CD4-positive, alpha-beta T cell treated with Interleukin-6 at 100 ng/mL for 8 hours (primary cell): ENCODE measurements around the gene FUZ.

Experiments used
- DNase-seq: peaks from one replicate; pipeline ENCODE4 v3.0.0-alpha.2; 2020; ENCODE audit warnings: mixed read lengths, low spot score

The FUZ gene

DNA sequence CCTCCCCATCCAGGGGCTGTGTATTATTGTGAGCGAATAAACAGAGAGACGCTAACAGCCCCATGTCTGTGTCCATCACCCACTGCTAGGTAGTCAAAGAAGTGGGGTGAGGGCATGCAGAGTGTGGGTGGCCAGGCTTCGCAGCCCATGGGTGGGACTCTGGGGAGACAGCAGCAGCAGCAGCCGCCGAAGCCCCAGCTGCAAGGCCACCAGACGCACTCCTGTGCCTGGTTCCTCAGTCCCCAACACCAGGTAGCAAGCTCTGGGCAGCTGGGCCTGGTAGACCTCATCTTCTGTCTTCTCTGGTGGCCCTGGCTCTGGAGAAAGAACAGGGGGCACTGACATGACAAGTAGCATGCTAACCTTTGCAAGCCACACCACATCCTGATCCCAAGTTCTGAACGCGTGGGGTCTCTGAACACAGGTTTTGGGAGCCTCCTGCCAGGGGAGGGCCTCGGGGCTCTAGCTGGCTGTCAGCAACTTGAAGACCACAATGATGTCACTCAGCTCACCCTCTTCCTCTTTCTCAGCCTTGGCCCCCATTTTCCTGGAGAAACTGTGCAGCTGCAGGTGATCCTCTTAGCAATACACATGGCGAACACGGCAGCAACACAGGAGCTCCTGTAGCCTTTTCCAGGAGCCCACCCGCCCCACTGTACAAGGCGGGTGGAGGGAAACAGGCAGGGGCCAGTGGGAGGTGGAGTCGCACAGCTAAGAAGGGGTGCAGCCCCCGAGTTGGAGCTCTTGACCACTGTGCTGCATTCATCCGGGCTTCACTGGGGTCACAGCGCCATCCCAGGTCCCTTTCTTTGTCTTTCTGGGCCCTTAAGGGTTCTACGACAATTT is 5.8 kb downstream of the FUZ start:
- no peak for DNase-seq

DNA sequence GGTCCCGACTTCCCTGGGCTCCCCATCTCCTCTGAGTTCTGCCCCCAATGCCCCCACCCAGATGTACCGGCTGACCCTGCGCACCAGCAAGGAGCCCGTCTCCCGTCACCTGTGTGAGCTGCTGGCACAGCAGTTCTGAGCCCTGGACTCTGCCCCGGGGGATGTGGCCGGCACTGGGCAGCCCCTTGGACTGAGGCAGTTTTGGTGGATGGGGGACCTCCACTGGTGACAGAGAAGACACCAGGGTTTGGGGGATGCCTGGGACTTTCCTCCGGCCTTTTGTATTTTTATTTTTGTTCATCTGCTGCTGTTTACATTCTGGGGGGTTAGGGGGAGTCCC is 6.5 kb downstream of the FUZ start:
- no peak for DNase-seq

DNA sequence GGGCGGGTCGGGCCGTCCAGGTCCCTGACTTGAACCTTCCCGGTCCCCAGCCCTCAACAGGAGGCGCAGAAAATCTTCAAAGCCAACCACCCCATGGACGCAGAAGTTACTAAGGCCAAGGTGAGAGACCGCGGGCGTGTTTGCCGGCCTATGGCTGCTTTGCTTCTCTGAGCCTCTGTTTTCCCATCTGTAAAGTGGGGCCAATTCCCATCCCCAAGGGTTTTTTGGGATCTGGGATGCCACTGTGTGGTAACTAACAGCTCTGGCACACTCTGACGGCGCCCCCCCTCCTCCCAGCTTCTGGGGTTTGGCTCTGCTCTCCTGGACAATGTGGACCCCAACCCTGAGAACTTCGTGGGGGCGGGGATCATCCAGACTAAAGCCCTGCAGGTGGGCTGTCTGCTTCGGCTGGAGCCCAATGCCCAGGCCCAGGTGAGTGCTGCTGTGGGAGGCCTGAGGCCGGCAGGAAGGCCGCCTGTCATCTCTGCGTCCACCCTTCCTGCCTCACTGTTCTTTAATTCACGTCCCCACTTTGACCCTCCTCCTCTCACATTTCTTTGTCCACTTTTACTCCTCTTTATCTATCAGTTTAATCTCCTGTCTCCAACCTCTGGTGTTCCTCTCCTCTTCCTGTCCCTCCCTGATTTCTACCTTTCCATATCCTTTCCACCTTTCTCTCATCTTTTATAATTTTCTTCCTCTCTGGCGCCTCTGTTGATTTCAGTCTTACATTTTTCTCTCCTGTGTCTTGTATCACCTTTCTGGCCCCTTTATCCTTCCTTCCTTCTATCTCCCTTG is 7.1 kb downstream of the FUZ start:
- no peak for DNase-seq

DNA sequence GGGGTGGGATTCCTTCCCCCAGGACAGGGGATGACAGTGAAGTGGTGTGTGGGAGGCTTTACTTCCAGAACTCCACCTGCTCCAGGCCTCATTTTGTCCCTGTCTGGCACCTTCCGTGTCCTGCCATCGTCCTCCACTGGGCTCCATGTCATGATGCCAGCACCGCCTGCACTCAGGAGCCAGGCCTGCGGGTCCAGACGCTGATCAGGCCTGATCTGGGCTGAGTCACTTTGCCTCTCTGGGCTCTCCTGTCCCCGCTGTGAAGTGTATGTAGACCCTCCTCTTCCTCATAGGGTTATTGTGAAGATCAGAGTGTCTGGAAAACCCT is 9.6 kb downstream of the FUZ start:
- no peak for DNase-seq

DNA sequence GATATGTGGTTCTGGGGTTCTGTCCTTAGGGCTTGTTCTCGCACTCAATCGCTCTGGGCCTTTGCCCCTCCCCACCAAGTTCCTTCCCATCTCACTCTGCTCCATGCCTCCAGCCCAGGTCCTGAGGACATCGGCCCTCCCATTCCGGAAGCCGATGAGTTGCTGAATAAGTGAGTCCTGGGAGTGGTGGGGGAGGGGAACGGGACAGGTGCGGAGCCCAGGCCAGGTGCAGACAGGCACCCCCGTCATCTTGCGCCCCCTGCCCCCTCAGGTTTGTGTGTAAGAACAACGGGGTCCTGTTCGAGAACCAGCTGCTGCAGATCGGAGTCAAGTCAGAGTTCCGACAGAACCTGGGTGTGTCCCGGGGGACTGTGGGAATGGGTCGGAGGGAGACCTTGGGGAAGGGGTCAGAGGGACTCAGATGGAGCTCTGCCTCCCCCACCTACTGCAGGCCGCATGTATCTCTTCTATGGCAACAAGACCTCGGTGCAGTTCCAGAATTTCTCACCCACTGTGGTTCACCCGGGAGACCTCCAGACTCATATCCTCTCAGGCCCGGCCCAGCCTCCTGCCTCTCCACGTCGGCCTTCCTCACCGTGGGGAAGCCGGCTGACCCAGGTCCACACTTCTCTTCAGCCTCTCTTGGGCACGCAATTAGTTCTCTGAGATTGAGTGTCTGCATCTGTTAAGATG is 10.1 kb downstream of the FUZ start:
- DNase-seq = no peak

DNA sequence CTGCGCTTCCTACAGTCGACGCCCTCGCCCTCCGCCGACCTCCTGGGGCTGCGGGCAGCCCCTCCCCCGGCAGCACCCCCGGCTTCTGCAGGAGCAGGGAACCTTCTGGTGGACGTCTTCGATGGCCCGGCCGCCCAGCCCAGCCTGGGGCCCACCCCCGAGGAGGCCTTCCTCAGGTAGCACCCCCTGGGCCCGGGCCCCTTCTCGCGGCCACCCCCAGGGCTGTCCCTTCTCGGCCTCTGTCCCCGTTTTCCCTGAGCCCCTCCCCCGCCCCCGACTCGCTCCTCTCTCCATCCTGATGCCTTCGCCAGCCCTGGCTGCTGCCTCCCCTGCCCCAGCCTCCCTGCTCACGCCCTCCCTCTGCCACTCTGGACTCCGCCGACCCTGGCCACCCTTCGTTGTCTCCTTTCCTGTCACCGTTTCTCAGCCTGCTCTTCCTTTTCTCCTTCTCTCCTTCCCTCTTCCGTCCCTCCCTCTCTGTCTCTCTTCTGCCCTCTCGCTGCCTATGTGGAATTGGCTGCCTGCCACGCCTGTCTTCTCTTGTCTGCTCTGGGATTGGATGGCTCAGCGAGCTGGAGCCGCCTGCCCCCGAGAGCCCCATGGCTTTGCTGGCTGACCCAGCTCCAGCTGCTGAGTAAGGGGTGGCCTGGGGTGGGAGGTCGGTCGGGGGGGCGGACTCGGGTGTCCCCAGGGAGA is 11.0 kb downstream of the FUZ start:
- DNase-seq = no peak

DNA sequence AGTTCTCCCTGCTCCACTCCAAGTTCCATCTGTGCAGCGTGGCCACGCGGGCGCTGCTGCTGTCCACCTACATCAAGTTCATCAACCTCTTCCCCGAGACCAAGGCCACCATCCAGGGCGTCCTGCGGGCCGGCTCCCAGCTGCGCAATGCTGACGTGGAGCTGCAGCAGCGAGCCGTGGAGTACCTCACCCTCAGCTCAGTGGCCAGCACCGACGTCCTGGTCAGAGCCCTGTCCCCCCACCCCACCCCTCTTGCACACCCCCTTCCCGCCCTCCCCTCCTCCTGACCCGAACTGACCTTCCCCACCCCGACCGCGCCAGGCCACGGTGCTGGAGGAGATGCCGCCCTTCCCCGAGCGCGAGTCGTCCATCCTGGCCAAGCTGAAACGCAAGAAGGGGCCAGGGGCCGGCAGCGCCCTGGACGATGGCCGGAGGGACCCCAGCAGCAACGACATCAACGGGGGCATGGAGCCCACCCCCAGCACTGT is 11.6 kb downstream of the FUZ start:
- DNase-seq = no peak

DNA sequence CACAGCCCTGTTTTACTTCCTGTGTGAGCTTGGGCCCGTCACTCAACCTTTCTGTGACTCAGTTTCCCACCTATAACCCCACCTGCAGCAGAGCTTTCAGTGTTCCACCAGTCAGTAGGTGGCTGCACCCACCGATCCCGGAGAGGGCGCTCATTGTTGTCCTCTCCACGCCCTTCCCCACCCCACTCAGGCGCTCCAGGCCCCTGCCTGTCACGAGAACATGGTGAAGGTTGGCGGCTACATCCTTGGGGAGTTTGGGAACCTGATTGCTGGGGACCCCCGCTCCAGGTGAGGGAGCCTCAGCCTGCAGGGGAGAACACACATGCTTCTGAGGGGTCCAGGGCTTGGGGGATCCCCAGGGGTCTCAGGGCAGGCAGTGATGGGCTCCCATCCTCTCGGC is 12.3 kb downstream of the FUZ start:
- no peak for DNase-seq

DNA sequence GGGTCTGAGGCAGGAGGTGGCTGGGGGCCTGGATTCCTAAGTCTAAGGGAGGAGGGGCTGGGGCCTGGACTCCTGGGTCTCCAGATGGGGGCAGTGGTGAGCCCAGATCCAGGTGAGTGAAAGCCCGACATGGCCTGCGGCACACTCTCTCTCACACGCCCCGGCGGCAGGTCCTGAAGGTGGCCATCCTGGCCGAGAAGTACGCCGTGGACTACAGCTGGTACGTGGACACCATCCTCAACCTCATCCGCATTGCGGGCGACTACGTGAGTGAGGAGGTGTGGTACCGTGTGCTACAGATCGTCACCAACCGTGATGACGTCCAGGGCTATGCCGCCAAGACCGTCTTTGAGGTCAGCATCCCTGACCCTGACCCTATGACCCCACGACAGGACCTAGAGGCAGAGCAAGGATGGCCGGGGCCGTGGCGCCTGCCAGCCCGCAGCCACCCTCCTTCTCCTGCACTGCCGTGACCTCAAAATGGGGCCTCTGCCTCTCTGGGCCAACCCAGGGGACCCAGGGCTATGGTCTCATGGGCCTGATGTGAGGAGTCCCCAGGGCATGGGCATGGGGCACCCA is 13.2 kb downstream of the FUZ start:
- no peak for DNase-seq

DNA sequence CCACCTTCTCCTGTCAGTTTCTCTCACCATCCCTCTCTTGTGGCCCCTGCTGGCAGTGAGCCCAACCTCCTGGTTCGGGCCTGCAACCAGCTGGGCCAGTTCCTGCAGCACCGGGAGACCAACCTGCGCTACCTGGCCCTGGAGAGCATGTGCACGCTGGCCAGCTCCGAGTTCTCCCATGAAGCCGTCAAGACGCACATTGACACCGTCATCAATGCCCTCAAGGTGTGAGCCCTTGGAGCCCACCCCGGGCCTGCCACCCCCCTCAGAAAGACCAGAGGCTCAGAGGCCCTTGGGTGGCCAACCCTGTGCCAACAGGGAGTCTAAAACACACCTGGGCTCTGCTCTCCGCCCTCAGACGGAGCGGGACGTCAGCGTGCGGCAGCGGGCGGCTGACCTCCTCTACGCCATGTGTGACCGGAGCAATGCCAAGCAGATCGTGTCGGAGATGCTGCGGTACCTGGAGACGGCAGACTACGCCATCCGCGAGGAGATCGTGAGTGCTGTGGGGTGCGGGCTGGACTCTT is 13.8 kb downstream of the FUZ start:
- no peak for DNase-seq

DNA sequence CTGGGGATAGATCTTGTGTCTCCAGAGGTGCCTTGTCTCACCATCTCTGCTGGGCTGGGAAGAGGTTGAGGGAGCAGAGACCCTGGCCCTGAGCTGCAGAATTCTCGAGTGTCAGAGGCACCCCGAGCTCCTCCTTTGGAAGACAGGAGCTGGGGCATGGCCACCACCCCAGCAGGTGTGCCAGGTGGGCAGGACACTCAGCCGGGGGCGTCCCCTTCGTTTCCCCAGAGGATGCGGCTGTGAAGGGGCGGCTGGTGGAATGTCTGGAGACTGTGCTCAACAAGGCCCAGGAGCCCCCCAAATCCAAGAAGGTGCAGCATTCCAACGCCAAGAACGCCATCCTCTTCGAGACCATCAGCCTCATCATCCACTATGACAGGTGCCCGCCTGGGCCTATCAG is 14.5 kb downstream of the FUZ start:
- no peak for DNase-seq

DNA sequence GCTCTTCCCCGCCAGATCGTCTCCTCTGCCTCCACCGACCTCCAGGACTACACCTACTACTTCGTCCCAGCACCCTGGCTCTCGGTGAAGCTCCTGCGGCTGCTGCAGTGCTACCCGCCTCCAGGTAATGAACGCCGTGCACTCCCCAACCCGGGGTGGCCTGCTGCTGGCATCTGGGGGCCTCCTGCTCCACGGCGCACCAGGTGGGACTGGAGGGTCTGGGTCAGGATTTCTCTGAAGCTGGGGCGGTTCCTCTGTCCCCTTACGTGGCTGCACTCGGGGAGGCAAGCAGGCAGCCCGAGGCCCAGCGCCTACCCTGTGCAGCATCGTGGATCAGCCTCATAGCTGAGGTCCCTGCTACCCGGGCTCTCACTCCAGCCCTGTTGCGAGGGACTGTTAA is 17.5 kb downstream of the FUZ start:
- DNase-seq = no peak

DNA sequence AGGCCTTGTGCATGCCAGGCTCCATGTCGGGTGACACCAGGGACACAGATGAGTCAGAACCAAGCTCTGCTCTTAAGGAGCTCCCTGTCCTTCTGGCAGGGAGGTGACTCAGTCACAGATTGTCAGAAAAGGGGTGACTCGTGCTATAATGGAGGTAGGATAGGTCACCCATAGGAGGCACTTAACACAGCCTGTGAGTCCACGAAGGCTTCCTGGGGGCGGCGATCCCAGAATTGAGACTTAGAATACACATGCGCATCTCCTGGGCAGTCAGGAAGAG is 19.6 kb downstream of the FUZ start:
- DNase-seq = no peak

DNA sequence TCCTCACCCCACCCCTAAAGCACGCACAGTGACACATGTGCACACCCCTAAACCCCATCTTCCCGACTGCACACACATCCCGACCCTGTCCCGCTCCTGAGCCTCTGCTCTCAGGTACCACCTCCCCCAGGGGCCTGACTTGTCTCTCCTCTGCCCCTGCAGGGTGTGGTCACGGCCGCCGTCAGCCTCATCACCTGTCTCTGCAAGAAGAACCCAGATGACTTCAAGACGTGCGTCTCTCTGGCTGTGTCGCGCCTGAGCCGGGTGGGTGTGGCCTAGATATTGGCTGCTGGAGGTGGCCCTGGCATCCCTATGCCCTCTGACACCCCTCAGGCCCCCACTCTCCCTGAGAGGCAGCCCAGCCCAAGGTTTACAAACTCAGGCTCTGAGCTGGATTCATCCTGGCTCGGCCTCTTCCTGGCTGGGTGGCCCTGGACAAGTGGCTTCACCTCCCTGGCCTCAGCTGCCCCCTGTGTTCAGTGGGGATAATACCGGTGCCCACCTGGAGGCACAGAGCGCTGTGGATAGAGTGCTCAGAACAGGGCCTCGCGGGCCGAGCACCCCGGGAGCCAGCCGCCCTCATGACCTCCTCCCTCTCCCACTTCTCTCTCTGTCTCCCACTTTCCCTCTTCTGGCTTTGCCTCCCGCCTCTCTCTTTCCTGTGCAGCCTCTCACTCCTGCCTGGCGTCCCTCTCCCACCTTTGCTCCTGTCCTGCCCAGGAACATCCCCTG is 20.1 kb downstream of the FUZ start:
- no peak for DNase-seq

DNA sequence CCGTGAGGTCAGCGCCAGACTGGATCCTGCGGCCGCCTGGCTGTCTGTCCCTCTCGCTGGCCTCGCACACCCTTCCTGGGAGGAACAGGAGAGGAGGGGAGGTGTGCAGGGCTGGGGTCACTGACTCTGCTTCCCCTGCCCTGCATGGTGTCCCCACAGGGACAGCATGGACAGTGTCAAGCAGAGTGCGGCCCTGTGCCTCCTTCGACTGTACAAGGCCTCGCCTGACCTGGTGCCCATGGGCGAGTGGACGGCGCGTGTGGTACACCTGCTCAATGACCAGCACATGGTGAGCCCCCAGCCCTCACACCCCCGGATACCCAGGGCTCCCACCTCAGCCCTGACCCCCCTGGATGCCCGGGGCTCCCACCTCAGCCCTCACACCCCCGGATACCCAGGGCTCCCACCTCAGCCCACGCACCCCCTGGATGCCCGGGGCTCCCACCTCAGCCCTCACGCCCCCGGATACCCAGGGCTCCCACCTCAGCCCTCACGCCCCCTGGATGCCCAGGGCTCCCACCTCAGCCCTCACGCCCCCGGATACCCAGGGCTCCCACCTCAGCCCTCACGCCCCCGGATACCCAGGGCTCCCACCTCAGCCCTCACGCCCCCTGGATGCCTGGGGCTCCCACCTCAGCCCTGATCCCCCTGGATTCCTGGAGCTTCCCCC is 21.2 kb downstream of the FUZ start:
- DNase-seq = no peak

DNA sequence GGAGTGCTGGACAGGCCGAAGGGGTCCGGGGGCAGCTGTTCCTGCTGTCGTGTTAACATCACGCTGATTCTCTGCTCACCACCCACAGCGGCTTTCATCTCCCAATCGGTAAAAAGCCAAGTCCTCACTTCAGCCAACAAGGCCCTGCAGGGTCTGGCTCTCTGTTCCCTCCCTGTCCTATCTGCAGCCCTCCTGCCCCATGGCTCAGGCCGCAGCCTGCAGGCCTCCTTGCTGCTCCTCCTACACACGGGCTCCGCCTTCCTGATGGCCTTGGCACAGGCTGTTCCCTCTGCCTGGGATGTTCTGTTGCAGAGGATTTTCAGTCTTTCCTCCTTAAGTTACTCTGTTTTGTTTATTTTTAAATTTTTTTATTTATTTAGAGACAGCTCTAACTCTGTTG is 22.2 kb downstream of the FUZ start:
- no peak for DNase-seq

DNA sequence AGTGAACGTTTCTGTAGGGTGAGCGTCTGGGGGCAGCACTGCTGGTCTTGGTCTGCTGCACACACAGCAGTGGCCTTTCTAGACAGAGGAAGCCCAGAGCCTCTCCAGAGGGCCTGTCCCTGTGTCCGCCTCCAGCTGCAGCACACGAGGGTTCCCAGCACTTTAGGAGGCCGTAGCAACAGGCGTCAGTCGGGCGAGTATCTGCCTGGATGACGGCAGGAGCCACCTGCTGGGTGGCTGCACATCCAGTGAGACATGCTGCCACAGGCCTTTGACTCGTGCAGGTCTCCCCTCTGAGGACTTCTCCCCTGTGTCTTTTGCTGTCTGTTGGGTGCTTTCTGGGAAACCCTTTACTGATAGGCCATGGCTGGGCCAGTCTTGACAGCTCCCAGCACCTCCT is 24.2 kb downstream of the FUZ start:
- DNase-seq = no peak

DNA sequence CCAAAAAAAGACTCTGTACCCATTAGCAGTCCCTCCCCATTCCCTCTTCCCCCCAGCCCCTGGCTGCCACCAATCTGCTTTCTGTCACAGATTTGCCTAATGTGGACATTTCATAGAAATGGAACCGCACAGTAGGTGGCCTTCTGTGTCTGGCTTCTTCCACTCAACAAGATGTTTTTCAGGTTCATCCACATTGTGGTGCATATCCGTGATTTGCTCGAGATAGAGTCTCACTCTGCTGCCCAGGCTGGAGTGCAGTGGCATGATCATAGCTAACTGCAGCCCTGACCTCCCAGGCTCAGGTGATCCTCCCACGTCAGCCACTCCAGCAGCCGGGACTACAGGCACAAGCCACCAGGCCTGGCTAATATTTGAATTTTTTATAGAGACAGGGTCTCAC is 25.3 kb downstream of the FUZ start:
- no peak for DNase-seq

DNA sequence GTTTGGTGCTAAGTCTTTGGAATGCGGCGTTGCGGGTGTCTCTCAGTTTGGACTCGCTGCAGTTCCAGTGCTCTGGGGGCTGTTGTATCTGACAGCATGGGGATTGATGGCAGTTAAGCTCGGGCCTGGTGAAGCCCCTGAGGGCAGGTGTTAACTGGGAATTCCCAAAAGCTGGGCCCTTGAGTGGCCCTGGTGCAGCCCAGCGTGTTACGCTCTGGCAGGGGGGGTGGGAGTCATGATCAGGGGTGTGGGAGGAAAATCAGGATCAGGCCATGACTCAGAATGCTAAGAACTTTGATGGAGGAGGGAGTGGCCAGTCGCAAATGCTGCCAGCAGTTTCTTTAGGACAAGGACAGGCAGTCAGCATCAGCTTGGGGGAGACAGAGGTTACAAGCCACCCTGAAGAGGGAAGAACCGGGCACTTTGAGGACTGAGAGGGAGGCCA is 26.7 kb downstream of the FUZ start:
- no peak for DNase-seq

DNA sequence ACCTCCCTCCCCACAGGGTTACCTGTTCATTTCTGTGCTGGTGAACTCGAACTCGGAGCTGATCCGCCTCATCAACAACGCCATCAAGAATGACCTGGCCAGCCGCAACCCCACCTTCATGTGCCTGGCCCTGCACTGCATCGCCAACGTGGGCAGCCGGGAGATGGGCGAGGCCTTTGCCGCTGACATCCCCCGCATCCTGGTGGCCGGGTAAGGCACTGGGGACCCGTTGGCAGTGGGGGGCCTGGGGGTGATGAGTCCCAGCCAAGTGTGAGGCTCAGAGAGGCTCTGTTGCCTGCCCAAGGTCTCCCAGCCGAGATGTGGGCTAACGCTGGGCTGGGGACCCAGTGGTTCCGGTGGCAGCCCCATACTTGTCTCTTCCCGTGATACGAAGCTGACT is 30.6 kb downstream of the FUZ start:
- DNase-seq = no peak

DNA sequence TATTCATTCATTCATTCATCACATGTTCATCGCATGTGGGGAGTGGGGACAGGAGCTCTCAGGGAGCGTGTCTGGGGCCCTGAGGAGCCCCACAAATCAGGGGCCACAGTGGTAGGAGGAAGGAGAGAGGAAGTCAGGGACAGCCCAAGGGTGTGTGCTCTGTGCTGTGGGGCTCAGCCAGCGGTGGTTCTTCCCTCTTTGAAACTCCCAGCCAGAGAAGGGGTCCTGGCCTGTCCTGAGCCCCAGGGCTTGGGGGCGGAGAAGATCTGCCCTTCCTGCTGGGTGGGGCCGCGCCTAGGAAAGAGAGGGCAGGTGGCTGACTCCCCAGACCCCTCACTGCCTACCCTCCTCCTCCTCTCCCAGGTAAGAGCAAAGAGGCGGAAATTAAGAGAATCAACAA is 31.7 kb downstream of the FUZ start:
- DNase-seq = no peak
